Cardiac muscle cell (in vitro differentiated cells and primary cell): ENCODE data around the gene NOL4L. TPM values are rescaled to one million over a fixed set of nuclear protein-coding genes. Genes with fewer than 3 reads are reported as not detected.

Experiments used
- DNase-seq, 2 donors: peaks; one replicate each; pipeline versions ENCODE4 v3.0.0 to v3.0.0-alpha.2; 2010 to 2017; ENCODE audit warnings: low read depth in 1 of 2, low spot score in 1 of 2
- H3K27ac ChIP-seq: fragments of 200-600 bp; sonication (generic); 2 replicates; pipeline ENCODE4 v1.5.1; 2016
- H3K27me3 ChIP-seq: fragments of 200-600 bp; sonication (generic); 2 replicates; pipeline ENCODE4 v1.6.0; 2016; ENCODE audit warnings: control low read depth
- H3K36me3 ChIP-seq: fragments of 200-600 bp; sonication (generic); 2 replicates; pipeline ENCODE4 v1.5.1; 2016; ENCODE audit warnings: control low read depth
- H3K4me1 ChIP-seq: fragments of 200-600 bp; sonication (generic); 2 replicates; pipeline ENCODE4 v1.8.1; 2017; ENCODE audit warnings: low read depth, mild to moderate bottlenecking, mixed run types
- H3K4me3 ChIP-seq: fragments of 200-600 bp; sonication (generic); 2 replicates; pipeline ENCODE4 v1.5.1; 2016; ENCODE audit warnings: mild to moderate bottlenecking
- H3K9me3 ChIP-seq: fragments of 200-600 bp; sonication (generic); 2 replicates; pipeline ENCODE4 v1.5.1; 2017; ENCODE audit warnings: low read depth, mild to moderate bottlenecking, control low read depth
- polyA plus RNA-seq: library from polyadenylated mRNA; unstranded; fragments of >200 nt; fragmentation: Nextera tagmentation; extraction: Ambion mirVana; gene quantifications from 2 replicates; pipeline ENCODE4 v1.2.1, GENCODE V29; 2016
- total RNA-seq: library from RNA; depleted of rRNA; stranded (reverse); fragments of >200 nt; gene quantifications from 2 replicates; pipeline ENCODE4 v1.2.3, GENCODE V29; 2016
- TF ChIP-seq, protein P1 (sequence below): IDR thresholded peaks from 2 replicates; pipeline ENCODE4 v1.5.1; 2012; ENCODE audit warnings: low read depth, mild to moderate bottlenecking, low read length

NOL4L gene
- total and polyA plus RNA-seq, 2 experiments from 2014 or later: 29.9 to 42.9 TPM

DNA sequence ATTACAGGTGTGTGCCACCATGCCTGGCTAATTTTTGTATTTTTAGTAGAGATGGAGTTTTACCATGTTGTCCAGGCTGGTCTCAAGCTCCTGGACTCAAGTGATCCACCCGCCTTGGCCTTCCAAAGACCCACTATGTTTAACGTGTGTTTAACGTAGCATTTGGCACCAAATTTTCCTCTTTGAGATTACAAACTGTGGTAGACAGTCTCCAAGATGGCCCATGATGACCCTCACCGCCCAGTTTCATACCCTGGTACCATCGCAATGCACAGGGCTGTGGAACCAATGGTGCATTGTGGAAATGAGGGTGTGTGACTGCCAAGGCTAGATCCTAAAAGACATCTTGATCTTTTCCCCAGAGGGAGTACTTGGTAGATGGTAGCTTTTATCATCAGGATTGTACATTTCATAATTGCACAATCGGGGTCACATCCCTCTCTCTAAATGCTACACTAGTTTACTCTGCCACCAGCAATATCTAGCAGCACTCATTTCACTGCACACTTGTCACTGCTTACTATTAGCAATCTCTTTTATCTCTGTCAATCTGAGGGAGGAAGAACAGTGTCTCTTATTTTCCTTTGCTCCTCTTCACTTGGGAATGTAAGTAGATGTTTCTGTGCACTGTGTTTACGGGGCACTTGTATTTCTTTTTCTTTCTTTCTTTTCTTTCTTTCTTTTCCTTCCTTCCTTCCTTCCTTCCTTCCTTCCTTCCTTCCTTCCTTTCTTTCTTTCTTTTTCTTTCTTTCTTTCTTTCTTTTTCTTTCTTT is 96.9 kb downstream of the NOL4L start:
- TF ChIP-seq, protein P1, sequence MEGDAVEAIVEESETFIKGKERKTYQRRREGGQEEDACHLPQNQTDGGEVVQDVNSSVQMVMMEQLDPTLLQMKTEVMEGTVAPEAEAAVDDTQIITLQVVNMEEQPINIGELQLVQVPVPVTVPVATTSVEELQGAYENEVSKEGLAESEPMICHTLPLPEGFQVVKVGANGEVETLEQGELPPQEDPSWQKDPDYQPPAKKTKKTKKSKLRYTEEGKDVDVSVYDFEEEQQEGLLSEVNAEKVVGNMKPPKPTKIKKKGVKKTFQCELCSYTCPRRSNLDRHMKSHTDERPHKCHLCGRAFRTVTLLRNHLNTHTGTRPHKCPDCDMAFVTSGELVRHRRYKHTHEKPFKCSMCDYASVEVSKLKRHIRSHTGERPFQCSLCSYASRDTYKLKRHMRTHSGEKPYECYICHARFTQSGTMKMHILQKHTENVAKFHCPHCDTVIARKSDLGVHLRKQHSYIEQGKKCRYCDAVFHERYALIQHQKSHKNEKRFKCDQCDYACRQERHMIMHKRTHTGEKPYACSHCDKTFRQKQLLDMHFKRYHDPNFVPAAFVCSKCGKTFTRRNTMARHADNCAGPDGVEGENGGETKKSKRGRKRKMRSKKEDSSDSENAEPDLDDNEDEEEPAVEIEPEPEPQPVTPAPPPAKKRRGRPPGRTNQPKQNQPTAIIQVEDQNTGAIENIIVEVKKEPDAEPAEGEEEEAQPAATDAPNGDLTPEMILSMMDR: no peak

GRCh38 chr20:32487381-32487780 is 97.8 kb downstream of the NOL4L start:
- no peaks in the 10 kb centered on the region for H3K27me3 ChIP-seq
- TF ChIP-seq, protein P1: no peak
- H3K4me3 ChIP-seq: no peak overlapping the region
- peaks cover 10% of the 10 kb centered on the region for H3K4me1 ChIP-seq
- no peak overlapping the region for H3K27ac ChIP-seq
- no peak for DNase-seq
- H3K36me3 ChIP-seq: no peaks in the 10 kb centered on the region
- H3K9me3 ChIP-seq: no peaks in the 10 kb centered on the region

More for the DNA sequence above, 96.9 kb downstream of the NOL4L start:
- no peak overlapping the region for H3K4me3 ChIP-seq
- H3K4me1 ChIP-seq: peaks cover 10% of the 10 kb centered on the region
- no peak for DNase-seq
- H3K36me3 ChIP-seq: no peaks in the 10 kb centered on the region
- H3K27ac ChIP-seq: no peak overlapping the region
- H3K27me3 ChIP-seq: no peaks in the 10 kb centered on the region
- H3K9me3 ChIP-seq: no peaks in the 10 kb centered on the region

DNA sequence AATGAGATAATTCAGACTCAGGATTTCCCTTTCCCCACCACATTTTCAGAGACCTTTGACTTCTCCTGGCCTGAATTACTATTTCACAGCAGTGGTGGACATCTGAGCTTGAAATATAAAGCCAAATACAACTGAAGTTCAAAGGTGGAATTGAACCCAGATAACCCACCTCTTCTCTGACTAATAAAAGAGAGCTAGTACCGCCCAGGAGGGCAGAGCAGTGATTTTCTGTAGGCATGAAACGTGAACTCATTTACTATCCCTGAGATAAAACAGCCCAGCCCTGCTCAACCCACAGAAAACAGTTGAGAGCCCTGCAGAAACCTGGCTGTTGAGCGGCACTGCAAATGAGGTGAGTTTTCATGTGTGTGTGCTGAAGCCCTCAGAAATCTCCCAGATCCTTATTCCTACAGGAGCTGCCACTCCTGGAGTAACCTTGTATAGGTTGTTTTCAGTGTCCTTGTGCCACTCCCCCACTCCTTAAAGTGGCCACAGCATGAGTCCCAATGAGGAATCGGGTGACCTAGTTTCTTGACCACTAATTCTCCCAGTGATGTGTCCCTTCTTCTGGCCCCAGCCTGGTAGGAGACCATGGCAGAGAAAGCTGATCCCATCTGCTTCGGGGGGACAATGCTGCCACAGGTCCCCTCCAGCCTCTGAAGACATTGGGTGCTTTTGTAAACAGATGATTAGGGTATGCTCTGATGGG is 99.2 kb downstream of the NOL4L start:
- no peak for DNase-seq
- Histone ChIP-seq H3K9me3 (no peaks in the 10 kb centered on the region), H3K27ac (peak overlapping the region; percentile 65), H3K4me3 (no peak overlapping the region), H3K4me1 (peaks cover 20% of the 10 kb centered on the region), H3K36me3 (no peaks in the 10 kb centered on the region), H3K27me3 (no peaks in the 10 kb centered on the region)
- TF ChIP-seq, protein P1: no peak

GRCh38 chr20:32484958-32485769 is 100.0 kb downstream of the NOL4L start:
- TF ChIP-seq, protein P1: peak; percentile 87
- DNase-seq: peak; percentile 77 to 87
- H3K9me3 ChIP-seq: no peaks in the 10 kb centered on the region

GRCh38 chr20:32484225-32484957 is 100.7 kb downstream of the NOL4L start:
- peak overlapping the region; percentile 90 for H3K4me3 ChIP-seq
- no peaks in the 10 kb centered on the region for H3K27me3 ChIP-seq
- DNase-seq: peak in 1 of 2 donors; percentile 64
- peak overlapping the region; percentile 73 for H3K27ac ChIP-seq
- peaks cover 31% of the 10 kb centered on the region for H3K4me1 ChIP-seq
- no peaks in the 10 kb centered on the region for H3K9me3 ChIP-seq
- TF ChIP-seq, protein P1: no peak
- H3K36me3 ChIP-seq: no peaks in the 10 kb centered on the region

More at GRCh38 chr20:32484958-32485769, 100.0 kb downstream of the NOL4L start:
- H3K27ac ChIP-seq: peak overlapping the region; percentile 65
- H3K4me3 ChIP-seq: peak overlapping the region; percentile 90
- no peaks in the 10 kb centered on the region for H3K27me3 ChIP-seq
- no peaks in the 10 kb centered on the region for H3K36me3 ChIP-seq
- H3K4me1 ChIP-seq: peaks cover 26% of the 10 kb centered on the region
